Panc1 (cell line): ENCODE measurements around the gene SMOC2. TPM values are rescaled to one million over a fixed set of nuclear protein-coding genes. Genes with fewer than 3 reads are reported as not detected.

Experiments
- ATAC-seq: fragments of 200-7000 bp; cut with Tn5 transposase; 2 replicates; pipeline ENCODE4 v1.9.1; 2020; ENCODE audit warnings: mild to moderate bottlenecking, moderate library complexity
- BruUV-seq: library from RNA; stranded (reverse); fragments of 400-500 nt; replicated peaks from 2 replicates; lab custom pipeline; 2021; lab: Mats Ljungman, UMichigan
- CTCF ChIA-PET: fragments of 300-600 bp; sonication (Branson Sonifier 250); formaldehyde crosslinking; loops from one replicate; lab custom pipeline; 2022; ENCODE audit warnings: antibody characterized with exemption; lab: Charles Lee
- POLR2A ChIA-PET: fragments of 300-600 bp; sonication (Branson Sonifier 250); formaldehyde crosslinking; loops from one replicate; lab custom pipeline; 2022; ENCODE audit warnings: antibody characterized with exemption; lab: Charles Lee
- DNase-seq: peaks from one replicate; pipeline ENCODE4 v3.0.0-alpha.2; 2010; ENCODE audit warnings: low read depth, low spot score
- H3K27ac ChIP-seq: 2 replicates; pipeline ENCODE4 v1.5.1; 2011; ENCODE audit warnings: mild to moderate bottlenecking, low read length, inconsistent platforms
- H3K27me3 ChIP-seq: fragments of 200-500 bp; sonication (Bioruptor generic); 2 replicates; pipeline ENCODE4 v1.6.0; 2014; ENCODE audit warnings: low read length, inconsistent platforms; ENCODE audit not compliant: control insufficient read depth, insufficient read depth
- H3K36me3 ChIP-seq: fragments of 200-500 bp; sonication (Bioruptor generic); 2 replicates; pipeline ENCODE4 v1.5.1; 2014; ENCODE audit warnings: inconsistent platforms, mild to moderate bottlenecking, low read length, moderate library complexity; ENCODE audit not compliant: control insufficient read depth, insufficient read depth
- H3K4me1 ChIP-seq: 2 replicates; pipeline ENCODE4 v1.5.1; 2011; ENCODE audit warnings: inconsistent platforms, mild to moderate bottlenecking, low read length, moderate library complexity; ENCODE audit not compliant: control insufficient read depth, insufficient read depth
- H3K4me3 ChIP-seq, 2 experiments: 2 replicates each; pipeline ENCODE4 v1.5.1; 2011 to 2012; ENCODE audit warnings: low read depth in 2 of 2, low read length in 2 of 2, mild to moderate bottlenecking in 2 of 2, inconsistent platforms in 1 of 2, moderate library complexity in 1 of 2
- H3K9me3 ChIP-seq: fragments of 200-500 bp; sonication (Bioruptor generic); 2 replicates; pipeline ENCODE4 v1.5.1; 2014; ENCODE audit warnings: low read depth, mild to moderate bottlenecking, inconsistent platforms, low read length, moderate library complexity; ENCODE audit not compliant: control insufficient read depth, insufficient read depth
- CTCF ChIP-seq: fragments of 450-650 bp; IDR thresholded peaks from 2 replicates; pipeline ENCODE4 v1.5.1; 2017; ENCODE audit warnings: mild to moderate bottlenecking
- POLR2AphosphoS5 ChIP-seq: IDR thresholded peaks from 2 replicates; pipeline ENCODE4 v1.6.1; 2012; ENCODE audit warnings: mild to moderate bottlenecking, low read depth, low read length, moderate library complexity
- REST ChIP-seq, 2 experiments: IDR thresholded peaks; 2 replicates each; pipeline ENCODE4 v1.6.1; 2011 to 2012; ENCODE audit warnings: low read depth in 2 of 2, control low read depth in 1 of 2, low read length in 1 of 2, mild to moderate bottlenecking in 1 of 2, moderate library complexity in 1 of 2; ENCODE audit not compliant: insufficient read depth in 1 of 2
- SIN3A ChIP-seq: IDR thresholded peaks from 2 replicates; pipeline ENCODE4 v1.6.1; 2012; ENCODE audit warnings: low read depth, mild to moderate bottlenecking, low read length, moderate library complexity, borderline replicate concordance; ENCODE audit not compliant: insufficient read depth
- TCF7L2 ChIP-seq: IDR thresholded peaks from 2 replicates; pipeline ENCODE4 v1.6.1; 2011; ENCODE audit warnings: mild to moderate bottlenecking, low read depth, low read length, inconsistent platforms
- in situ Hi-C: cut with HindIII; loops from 2 replicates; pipeline ENCODE4 v1.10.0; 2016; ENCODE audit warnings: low sequenced_read_pairs, low pct_unique_long_range_greater_than_20kb
- intact Hi-C: fragments of 100-400 bp; cut with micrococcal nuclease; formaldehyde crosslinking; loops from one replicate; pipeline ENCODE4 v1.10.0; 2022; ENCODE audit not compliant: unreplicated experiment
- total RNA-seq: library from RNA; stranded (reverse); gene quantifications from one replicate; pipeline ENCODE4 v1.2.1, GENCODE V29; 2021; ENCODE audit not compliant: unreplicated experiment

The SMOC2 gene
- total RNA-seq, 1 experiment from 2014 or later: 0.13 TPM

- Histone ChIP-seq H3K36me3 (no peaks in the 10 kb centered on the region), H3K4me3 (no peak overlapping the region), H3K9me3 (no peaks in the 10 kb centered on the region), H3K27me3 (peaks cover 38% of the 10 kb centered on the region), H3K27ac (no peak overlapping the region), H3K4me1 (no peaks in the 10 kb centered on the region)
- ChIA-PET POLR2A (no interaction called here), CTCF (no interaction called here)
- no TSS peak for BruUV-seq
- DNase-seq: no peak
- no peak for ATAC-seq
- intact Hi-C loops (loop anchor here (10.0 kb wide), 1 partner anchor 434 kb away; no protein-coding TSS in a partner anchor), in situ Hi-C loops (no loop called here)
- TF ChIP-seq REST (IDR thresholded peaks at IDR 0.05; ENCODE audit: insufficient read depth in 1 of 2, low read depth in 2 of 2, low read length in 1 of 2) (no peak), SIN3A (no peak), CTCF (no peak), POLR2AphosphoS5 (no peak), TCF7L2 (no peak)
These were observed 9.9 kb downstream of the SMOC2 start for GRCh38 chr6:168450917-168451316.

GRCh38 chr6:168451805-168452517 lies 11.0 kb downstream of the SMOC2 start:
- Histone ChIP-seq H3K27me3 (peaks cover 34% of the 10 kb centered on the region), H3K9me3 (no peaks in the 10 kb centered on the region), H3K4me3 (no peak overlapping the region), H3K27ac (no peak overlapping the region), H3K36me3 (no peaks in the 10 kb centered on the region), H3K4me1 (no peaks in the 10 kb centered on the region)
- BruUV-seq: no TSS peak
- no peak for ATAC-seq
- TF ChIP-seq CTCF (peak; percentile 68; the same call in 1 of the 2 replicates), REST (IDR thresholded peaks at IDR 0.05; ENCODE audit: insufficient read depth in 1 of 2, low read depth in 2 of 2, low read length in 1 of 2) (no peak)
- DNase-seq: no peak
- intact Hi-C loops (loop anchor here (10.0 kb wide), 1 partner anchor 433 kb away; no protein-coding TSS in a partner anchor), in situ Hi-C loops (no loop called here)
- ChIA-PET POLR2A (no interaction called here), CTCF (no interaction called here)
